ENCODE results near the gene NHERF2.

- no peak for TF ChIP-seq CTCF (IDR thresholded peaks at IDR 0.05)
- TF ChIP-seq EP300 (IDR thresholded peaks at IDR 0.05) = no peak
- TF ChIP-seq POLR2A (IDR thresholded peaks at IDR 0.05; ENCODE audit: low read depth) = no peak
- no peak for TF ChIP-seq POLR2AphosphoS5 (IDR thresholded peaks at IDR 0.05)
Observed at GRCh38 chr16:2078096-2078495, 51.4 kb downstream of the NHERF2 start.

Measured in esophagus muscularis mucosa (tissue), 4 donors.